ENCODE results near the gene EGFL6. TPM values are rescaled to one million over a fixed set of nuclear protein-coding genes. Genes with fewer than 3 reads are reported as not detected.
"Not testable (repeated sequence)": the region's sequence is repeated elsewhere in the genome, so short reads cannot be mapped to it uniquely, and the experiment has no call there.

EGFL6 gene
- total and polyA plus RNA-seq, 5 donors from 2014 or later = 0.11 TPM; not detected in 4

- H3K9me3 Mint-ChIP-seq = no peaks in the 10 kb centered on the region
- H3K36me3 ChIP-seq (ENCODE audit: control insufficient read depth, insufficient read depth, low read length) = no peaks in the 10 kb centered on the region
- H3K27me3 ChIP-seq (ENCODE audit: control insufficient read depth, insufficient read depth, low read length) = no peaks in the 10 kb centered on the region
- peak overlapping the region in 2 of 4 donors; percentile 49 to 66 for H3K4me3 Mint-ChIP-seq
- H3K36me3 Mint-ChIP-seq = no peaks in the 10 kb centered on the region
- H3K4me3 ChIP-seq (ENCODE audit: low read depth, low read length) = peak overlapping the region; percentile 41
- peak; percentile 94 for ATAC-seq (ENCODE audit: low read depth in 2 of 2)
- H3K4me1 Mint-ChIP-seq = peaks cover 5 to 22% (median 13%) of the 10 kb centered on the region in 4 donors
- H3K27ac ChIP-seq (ENCODE audit: insufficient read depth, low read length, poor library complexity, severe bottlenecking) = no peak overlapping the region
- no peaks in the 10 kb centered on the region for H3K27me3 Mint-ChIP-seq
- no peaks in the 10 kb centered on the region for H3K9me3 ChIP-seq (ENCODE audit: control insufficient read depth in 2 of 2, low read length in 2 of 2)
- peak; percentile 48 to 75 (median 55) for DNase-seq
- peaks cover 8% of the 10 kb centered on the region for H3K4me1 ChIP-seq (ENCODE audit: control insufficient read depth, insufficient read depth, low read length, poor library complexity, severe bottlenecking)
- H3K27ac Mint-ChIP-seq = peak overlapping the region; percentile 18 to 96 (median 83)
These were observed 78.4 kb downstream of the EGFL6 start for GRCh38 chrX:13647709-13648212.

GRCh38 chrX:13648336-13648735 is 78.9 kb downstream of the EGFL6 start:
- peaks cover 10% of the 10 kb centered on the region for H3K4me1 ChIP-seq (ENCODE audit: control insufficient read depth, insufficient read depth, low read length, poor library complexity, severe bottlenecking)
- Mint-ChIP-seq H3K4me1 (peaks cover 9 to 26% (median 13%) of the 10 kb centered on the region in 4 donors), H3K4me3 (peak overlapping the region in 1 of 4 donors; percentile 0), H3K27ac (peak overlapping the region in 1 of 3 donors; percentile 18)
- H3K9me3 ChIP-seq (ENCODE audit: control insufficient read depth in 2 of 2, low read length in 2 of 2); DNase-seq; H3K4me3 ChIP-seq (ENCODE audit: low read depth, low read length); H3K36me3 Mint-ChIP-seq; H3K9me3 Mint-ChIP-seq; H3K36me3 ChIP-seq (ENCODE audit: control insufficient read depth, insufficient read depth, low read length); H3K27ac ChIP-seq (ENCODE audit: insufficient read depth, low read length, poor library complexity, severe bottlenecking); ATAC-seq (ENCODE audit: low read depth in 2 of 2); H3K27me3 Mint-ChIP-seq; H3K27me3 ChIP-seq (ENCODE audit: control insufficient read depth, insufficient read depth, low read length): not testable (repeated sequence)

GRCh38 chrX:13649838-13650237 is 80.4 kb downstream of the EGFL6 start:
- Histone ChIP-seq H3K9me3 (ENCODE audit: control insufficient read depth in 2 of 2, low read length in 2 of 2) (no peaks in the 10 kb centered on the region), H3K36me3 (ENCODE audit: control insufficient read depth, insufficient read depth, low read length) (no peaks in the 10 kb centered on the region), H3K4me3 (ENCODE audit: low read depth, low read length) (no peak overlapping the region), H3K4me1 (ENCODE audit: control insufficient read depth, insufficient read depth, low read length, poor library complexity, severe bottlenecking) (peaks cover 22% of the 10 kb centered on the region), H3K27ac (ENCODE audit: insufficient read depth, low read length, poor library complexity, severe bottlenecking) (no peak overlapping the region), H3K27me3 (ENCODE audit: control insufficient read depth, insufficient read depth, low read length) (no peaks in the 10 kb centered on the region)
- H3K36me3 Mint-ChIP-seq = no peaks in the 10 kb centered on the region
- H3K9me3 Mint-ChIP-seq = no peaks in the 10 kb centered on the region
- ATAC-seq (ENCODE audit: low read depth in 2 of 2) (no peak), DNase-seq (no peak)
- peaks cover 13 to 40% (median 15%) of the 10 kb centered on the region in 4 donors for H3K4me1 Mint-ChIP-seq
- H3K4me3 Mint-ChIP-seq = peak overlapping the region in 1 of 4 donors; percentile 16
- H3K27me3 Mint-ChIP-seq = no peaks in the 10 kb centered on the region
- H3K27ac Mint-ChIP-seq = no peak overlapping the region

- H3K36me3 ChIP-seq (ENCODE audit: control insufficient read depth, insufficient read depth, low read length) = no peaks in the 10 kb centered on the region
- no peak overlapping the region for H3K4me3 ChIP-seq (ENCODE audit: low read depth, low read length)
- Mint-ChIP-seq H3K27ac (no peak overlapping the region), H3K4me1 (peaks cover 15 to 45% (median 17%) of the 10 kb centered on the region in 4 donors), H3K36me3 (peaks cover 2% of the 10 kb centered on the region), H3K27me3 (no peaks in the 10 kb centered on the region), H3K4me3 (no peak overlapping the region), H3K9me3 (no peaks in the 10 kb centered on the region)
- H3K4me1 ChIP-seq (ENCODE audit: control insufficient read depth, insufficient read depth, low read length, poor library complexity, severe bottlenecking) = peaks cover 22% of the 10 kb centered on the region
- ATAC-seq (ENCODE audit: low read depth in 2 of 2) = no peak
- DNase-seq = no peak
- no peak overlapping the region for H3K27ac ChIP-seq (ENCODE audit: insufficient read depth, low read length, poor library complexity, severe bottlenecking)
- no peaks in the 10 kb centered on the region for H3K9me3 ChIP-seq (ENCODE audit: control insufficient read depth in 2 of 2, low read length in 2 of 2)
- H3K27me3 ChIP-seq (ENCODE audit: control insufficient read depth, insufficient read depth, low read length) = no peaks in the 10 kb centered on the region
These were observed 80.9 kb downstream of the EGFL6 start for GRCh38 chrX:13650318-13650717.

- Histone ChIP-seq H3K4me3 (ENCODE audit: low read depth, low read length) (no peak overlapping the region), H3K36me3 (ENCODE audit: control insufficient read depth, insufficient read depth, low read length) (no peaks in the 10 kb centered on the region), H3K27me3 (ENCODE audit: control insufficient read depth, insufficient read depth, low read length) (no peaks in the 10 kb centered on the region), H3K27ac (ENCODE audit: insufficient read depth, low read length, poor library complexity, severe bottlenecking) (no peak overlapping the region), H3K4me1 (ENCODE audit: control insufficient read depth, insufficient read depth, low read length, poor library complexity, severe bottlenecking) (peaks cover 22% of the 10 kb centered on the region), H3K9me3 (ENCODE audit: control insufficient read depth in 2 of 2, low read length in 2 of 2) (no peaks in the 10 kb centered on the region)
- H3K9me3 Mint-ChIP-seq = no peaks in the 10 kb centered on the region
- peaks cover 5% of the 10 kb centered on the region for H3K36me3 Mint-ChIP-seq
- DNase-seq = no peak
- no peaks in the 10 kb centered on the region for H3K27me3 Mint-ChIP-seq
- H3K4me3 Mint-ChIP-seq = no peak overlapping the region
- H3K27ac Mint-ChIP-seq = no peak overlapping the region
- ATAC-seq (ENCODE audit: low read depth in 2 of 2) = no peak
- H3K4me1 Mint-ChIP-seq = peaks cover 13 to 48% (median 18%) of the 10 kb centered on the region in 4 donors
These were observed 81.7 kb downstream of the EGFL6 start for GRCh38 chrX:13651150-13651549.

- Mint-ChIP-seq H3K36me3 (peaks cover 11% of the 10 kb centered on the region), H3K4me1 (peaks cover 10 to 44% (median 16%) of the 10 kb centered on the region in 4 donors), H3K27me3 (no peaks in the 10 kb centered on the region), H3K4me3 (peak overlapping the region; percentile 95 to 100 (median 96)), H3K27ac (peak overlapping the region; percentile 92 to 99 (median 98)), H3K9me3 (no peaks in the 10 kb centered on the region)
- Histone ChIP-seq H3K27me3 (ENCODE audit: control insufficient read depth, insufficient read depth, low read length) (no peaks in the 10 kb centered on the region), H3K27ac (ENCODE audit: insufficient read depth, low read length, poor library complexity, severe bottlenecking) (peak overlapping the region; percentile 96), H3K36me3 (ENCODE audit: control insufficient read depth, insufficient read depth, low read length) (peaks cover 5% of the 10 kb centered on the region), H3K9me3 (ENCODE audit: control insufficient read depth in 2 of 2, low read length in 2 of 2) (no peaks in the 10 kb centered on the region), H3K4me1 (ENCODE audit: control insufficient read depth, insufficient read depth, low read length, poor library complexity, severe bottlenecking) (peaks cover 22% of the 10 kb centered on the region), H3K4me3 (ENCODE audit: low read depth, low read length) (peak overlapping the region; percentile 89)
- ATAC-seq (ENCODE audit: low read depth in 2 of 2) = no peak
- no peak for DNase-seq
These were observed 82.9 kb downstream of the EGFL6 start for GRCh38 chrX:13652287-13652793.

GRCh38 chrX:13652850-13653693 is 83.7 kb downstream of the EGFL6 start, which contains the start of gene TCEANC:
TCEANC (plus strand) TSS chrX:13653141; CDS start chrX:13662509, 9,368 bp downstream.
- Histone ChIP-seq H3K4me3 (ENCODE audit: low read depth, low read length) (peak within 1 kb of the TSS; percentile 89), H3K9me3 (ENCODE audit: control insufficient read depth in 2 of 2, low read length in 2 of 2) (no peaks in the 10 kb centered on the region), H3K27ac (ENCODE audit: insufficient read depth, low read length, poor library complexity, severe bottlenecking) (peak within 1 kb of the TSS; percentile 96), H3K36me3 (ENCODE audit: control insufficient read depth, insufficient read depth, low read length) (peaks cover 5% of the 10 kb centered on the region), H3K27me3 (ENCODE audit: control insufficient read depth, insufficient read depth, low read length) (no peaks in the 10 kb centered on the region), H3K4me1 (ENCODE audit: control insufficient read depth, insufficient read depth, low read length, poor library complexity, severe bottlenecking) (peaks cover 19% of the 10 kb centered on the region)
- H3K4me3 Mint-ChIP-seq = peak within 1 kb of the TSS; percentile 95 to 100 (median 96)
- peaks cover 5 to 38% (median 15%) of the 10 kb centered on the region in 4 donors for H3K4me1 Mint-ChIP-seq
- DNase-seq = peak; percentile 88 to 98 (median 96)
- no peaks in the 10 kb centered on the region for H3K9me3 Mint-ChIP-seq
- H3K36me3 Mint-ChIP-seq = peaks cover 15% of the 10 kb centered on the region
- H3K27ac Mint-ChIP-seq = peak within 1 kb of the TSS; percentile 92 to 99 (median 98)
- no peaks in the 10 kb centered on the region for H3K27me3 Mint-ChIP-seq
- ATAC-seq (ENCODE audit: low read depth in 2 of 2) = peak; percentile 96 to 97

All from CD4-positive, CD25-positive, alpha-beta regulatory T cell (primary cell).